PFSK-1 (cell line): ENCODE data around the gene ANKMY1.

Experiments
- FOXP2 ChIP-seq: optimal IDR thresholded peaks from 2 replicates; pipeline ENCODE3; 2011; ENCODE audit warnings: borderline replicate concordance, control low read depth, inconsistent platforms; ENCODE audit not compliant: insufficient read depth; ENCODE audit errors: extremely low read length, extremely low read depth
- POLR2AphosphoS5 ChIP-seq: IDR thresholded peaks from 2 replicates; pipeline ENCODE4 v1.6.1; 2012; ENCODE audit warnings: low read depth, mild to moderate bottlenecking, control low read depth, low read length, moderate library complexity
- SIN3A ChIP-seq: IDR thresholded peaks from 2 replicates; pipeline ENCODE4 v1.6.1; 2012; ENCODE audit warnings: mild to moderate bottlenecking, low read length, moderate library complexity, borderline replicate concordance; ENCODE audit not compliant: insufficient read depth
- TAF1 ChIP-seq: IDR thresholded peaks from 2 replicates; pipeline ENCODE4 v1.6.1; 2012; ENCODE audit warnings: low read length, control low read depth, borderline replicate concordance; ENCODE audit not compliant: insufficient read depth
- TF ChIP-seq, protein P1 (sequence below), 2 experiments: IDR thresholded peaks; 2 replicates each; pipeline versions ENCODE4 v1.6.1 to v1.8.0; 2011 to 2012; ENCODE audit warnings: low read depth in 2 of 2, low read length in 2 of 2, control low read depth in 1 of 2, inconsistent platforms in 1 of 2, mild to moderate bottlenecking in 1 of 2, moderate library complexity in 1 of 2; ENCODE audit not compliant: insufficient read depth in 1 of 2

Gene ANKMY1

DNA sequence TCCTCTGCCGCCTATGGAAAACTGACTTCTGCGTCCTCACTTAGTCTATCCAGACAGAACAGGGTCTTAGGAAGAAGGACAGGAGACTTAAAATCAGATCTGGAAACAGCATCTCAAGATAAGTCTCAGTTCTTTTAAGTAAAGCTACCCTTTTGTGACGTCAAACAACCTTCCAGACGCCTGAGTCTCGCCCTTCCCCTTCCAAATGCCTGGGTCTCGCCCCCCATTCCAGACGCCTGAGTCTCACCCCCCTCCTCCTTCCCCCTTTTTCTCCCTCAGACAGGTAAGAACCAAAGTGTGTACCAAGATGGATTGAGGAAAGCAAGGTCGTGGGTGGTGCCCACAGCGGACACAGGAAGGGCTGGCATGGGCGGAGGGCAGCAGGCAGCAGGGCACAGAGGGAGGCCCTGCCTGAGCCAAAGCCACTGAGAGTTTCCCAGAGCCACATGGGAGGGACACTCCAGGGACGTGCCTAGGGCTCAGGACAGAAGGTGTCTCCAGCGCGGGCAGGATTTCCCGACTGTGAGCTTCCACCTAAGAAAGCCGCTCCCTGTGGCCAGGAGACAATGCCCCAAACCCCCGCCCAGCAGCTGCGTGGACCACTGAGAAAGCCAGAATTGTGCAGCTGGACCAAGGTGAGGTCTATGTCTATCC, 51.3 kb downstream of the ANKMY1 start:
- no peak for TF ChIP-seq POLR2AphosphoS5
- no peak for TF ChIP-seq SIN3A
- no peak for TF ChIP-seq FOXP2
- TF ChIP-seq, protein P1, sequence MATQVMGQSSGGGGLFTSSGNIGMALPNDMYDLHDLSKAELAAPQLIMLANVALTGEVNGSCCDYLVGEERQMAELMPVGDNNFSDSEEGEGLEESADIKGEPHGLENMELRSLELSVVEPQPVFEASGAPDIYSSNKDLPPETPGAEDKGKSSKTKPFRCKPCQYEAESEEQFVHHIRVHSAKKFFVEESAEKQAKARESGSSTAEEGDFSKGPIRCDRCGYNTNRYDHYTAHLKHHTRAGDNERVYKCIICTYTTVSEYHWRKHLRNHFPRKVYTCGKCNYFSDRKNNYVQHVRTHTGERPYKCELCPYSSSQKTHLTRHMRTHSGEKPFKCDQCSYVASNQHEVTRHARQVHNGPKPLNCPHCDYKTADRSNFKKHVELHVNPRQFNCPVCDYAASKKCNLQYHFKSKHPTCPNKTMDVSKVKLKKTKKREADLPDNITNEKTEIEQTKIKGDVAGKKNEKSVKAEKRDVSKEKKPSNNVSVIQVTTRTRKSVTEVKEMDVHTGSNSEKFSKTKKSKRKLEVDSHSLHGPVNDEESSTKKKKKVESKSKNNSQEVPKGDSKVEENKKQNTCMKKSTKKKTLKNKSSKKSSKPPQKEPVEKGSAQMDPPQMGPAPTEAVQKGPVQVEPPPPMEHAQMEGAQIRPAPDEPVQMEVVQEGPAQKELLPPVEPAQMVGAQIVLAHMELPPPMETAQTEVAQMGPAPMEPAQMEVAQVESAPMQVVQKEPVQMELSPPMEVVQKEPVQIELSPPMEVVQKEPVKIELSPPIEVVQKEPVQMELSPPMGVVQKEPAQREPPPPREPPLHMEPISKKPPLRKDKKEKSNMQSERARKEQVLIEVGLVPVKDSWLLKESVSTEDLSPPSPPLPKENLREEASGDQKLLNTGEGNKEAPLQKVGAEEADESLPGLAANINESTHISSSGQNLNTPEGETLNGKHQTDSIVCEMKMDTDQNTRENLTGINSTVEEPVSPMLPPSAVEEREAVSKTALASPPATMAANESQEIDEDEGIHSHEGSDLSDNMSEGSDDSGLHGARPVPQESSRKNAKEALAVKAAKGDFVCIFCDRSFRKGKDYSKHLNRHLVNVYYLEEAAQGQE (IDR thresholded peaks at IDR 0.05; ENCODE audit: insufficient read depth in 1 of 2, low read depth in 2 of 2, low read length in 2 of 2), result no peak
- no peak for TF ChIP-seq TAF1

DNA sequence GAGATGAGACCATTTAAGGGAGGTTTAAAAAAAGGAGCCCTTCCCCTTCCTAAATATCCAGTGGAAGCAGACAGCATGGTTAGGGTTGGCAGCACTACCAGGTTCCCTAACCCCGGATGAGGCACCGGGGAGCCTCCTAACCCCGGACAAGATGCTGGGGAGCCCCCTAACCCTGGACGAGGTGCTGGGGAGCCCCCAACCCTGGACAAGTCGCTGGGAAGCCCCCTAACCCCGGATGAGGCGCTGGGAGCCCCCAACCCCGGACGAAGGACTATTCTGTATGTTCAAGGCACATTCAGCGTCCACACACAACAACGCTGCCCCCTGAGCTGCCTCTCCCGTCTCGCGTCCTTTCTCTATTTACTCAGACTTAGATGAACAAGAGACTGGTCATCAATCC, 51.9 kb downstream of the ANKMY1 start:
- TF ChIP-seq POLR2AphosphoS5 (no peak), TAF1 (no peak), FOXP2 (no peak), SIN3A (no peak)
- TF ChIP-seq, protein P1 (IDR thresholded peaks at IDR 0.05; ENCODE audit: insufficient read depth in 1 of 2, low read depth in 2 of 2, low read length in 2 of 2), result no peak

- TF ChIP-seq TAF1 (no peak), SIN3A (no peak), POLR2AphosphoS5 (no peak), FOXP2 (no peak)
- TF ChIP-seq, protein P1 (IDR thresholded peaks at IDR 0.05; ENCODE audit: insufficient read depth in 1 of 2, low read depth in 2 of 2, low read length in 2 of 2), result no peak
These were observed 53.9 kb downstream of the ANKMY1 start for GRCh38 chr2:240503848-240504247.

- TF ChIP-seq, protein P1 (IDR thresholded peaks at IDR 0.05; ENCODE audit: insufficient read depth in 1 of 2, low read depth in 2 of 2, low read length in 2 of 2), result no peak
- no peak for TF ChIP-seq SIN3A
- TF ChIP-seq FOXP2, result no peak
- TF ChIP-seq POLR2AphosphoS5, result no peak
- TF ChIP-seq TAF1, result no peak
These were observed 54.4 kb downstream of the ANKMY1 start for GRCh38 chr2:240503375-240503774.

DNA sequence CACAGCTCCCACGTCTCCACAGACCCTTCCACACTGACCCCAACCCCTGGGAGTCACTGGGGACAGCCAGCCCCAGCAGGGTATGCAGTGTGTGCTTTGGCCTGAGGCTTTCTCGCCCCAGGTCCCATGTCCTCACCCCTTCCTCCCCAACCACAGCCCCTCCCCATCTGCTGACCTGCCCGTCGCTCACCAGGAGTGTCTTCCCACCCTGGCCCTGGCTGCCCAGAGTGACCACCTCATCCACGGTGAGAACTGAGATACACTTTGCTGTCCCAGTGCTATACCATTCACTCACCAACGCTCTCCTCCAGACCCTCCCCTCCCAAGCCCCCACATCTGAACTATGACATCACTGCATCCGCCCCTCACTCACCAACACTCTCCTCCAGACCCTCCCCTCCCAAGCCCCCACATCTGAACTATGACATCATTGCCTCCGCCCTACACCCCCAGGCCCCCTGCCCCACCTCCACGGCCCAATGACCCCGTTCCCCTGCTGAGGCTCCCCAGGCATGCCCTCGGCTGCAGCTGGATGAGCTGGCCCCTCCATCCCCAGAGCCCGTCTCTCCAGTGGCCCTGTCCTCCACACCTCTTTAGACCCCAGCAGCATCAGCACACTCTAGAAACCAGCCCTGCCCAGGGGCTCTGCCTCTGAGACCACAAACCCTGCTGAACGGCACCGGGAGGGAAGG, 55.2 kb downstream of the ANKMY1 start:
- TF ChIP-seq TAF1 (no peak), FOXP2 (no peak), POLR2AphosphoS5 (no peak), SIN3A (no peak)
- TF ChIP-seq, protein P1 (IDR thresholded peaks at IDR 0.05; ENCODE audit: insufficient read depth in 1 of 2, low read depth in 2 of 2, low read length in 2 of 2), result no peak
